WI38 (cell line): ENCODE measurements around the gene MYLK.

ENCODE experiments used
- H3K4me3 ChIP-seq: 2 replicates; pipeline ENCODE4 v1.5.1; 2011; ENCODE audit warnings: low read depth, mild to moderate bottlenecking, control low read depth, low read length
- TF ChIP-seq, protein P1 (sequence below): IDR thresholded peaks from 2 replicates; pipeline ENCODE4 v1.5.1; 2012; ENCODE audit warnings: low read depth, mild to moderate bottlenecking, control low read depth, low read length

MYLK gene

DNA sequence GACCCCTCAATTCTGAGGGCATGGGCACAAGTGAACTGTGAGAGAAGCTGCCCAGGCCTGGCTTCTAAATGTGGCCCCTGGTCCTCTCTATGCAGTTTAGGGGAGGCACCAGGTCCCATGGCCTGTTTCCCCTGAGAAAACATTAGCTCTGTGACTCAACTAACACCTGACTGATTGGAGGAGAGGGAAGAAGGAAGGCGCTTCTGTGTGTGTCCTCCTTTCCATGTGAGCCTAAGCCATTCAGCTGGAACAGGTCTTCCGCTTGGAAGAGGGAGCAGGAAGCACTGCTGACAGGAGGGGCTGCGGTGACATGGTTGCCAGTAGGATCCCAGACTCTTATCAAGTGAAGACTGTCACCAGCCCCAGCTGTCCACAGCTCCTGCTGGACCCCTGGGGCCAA, 79.5 kb downstream of the MYLK start:
- TF ChIP-seq, protein P1, sequence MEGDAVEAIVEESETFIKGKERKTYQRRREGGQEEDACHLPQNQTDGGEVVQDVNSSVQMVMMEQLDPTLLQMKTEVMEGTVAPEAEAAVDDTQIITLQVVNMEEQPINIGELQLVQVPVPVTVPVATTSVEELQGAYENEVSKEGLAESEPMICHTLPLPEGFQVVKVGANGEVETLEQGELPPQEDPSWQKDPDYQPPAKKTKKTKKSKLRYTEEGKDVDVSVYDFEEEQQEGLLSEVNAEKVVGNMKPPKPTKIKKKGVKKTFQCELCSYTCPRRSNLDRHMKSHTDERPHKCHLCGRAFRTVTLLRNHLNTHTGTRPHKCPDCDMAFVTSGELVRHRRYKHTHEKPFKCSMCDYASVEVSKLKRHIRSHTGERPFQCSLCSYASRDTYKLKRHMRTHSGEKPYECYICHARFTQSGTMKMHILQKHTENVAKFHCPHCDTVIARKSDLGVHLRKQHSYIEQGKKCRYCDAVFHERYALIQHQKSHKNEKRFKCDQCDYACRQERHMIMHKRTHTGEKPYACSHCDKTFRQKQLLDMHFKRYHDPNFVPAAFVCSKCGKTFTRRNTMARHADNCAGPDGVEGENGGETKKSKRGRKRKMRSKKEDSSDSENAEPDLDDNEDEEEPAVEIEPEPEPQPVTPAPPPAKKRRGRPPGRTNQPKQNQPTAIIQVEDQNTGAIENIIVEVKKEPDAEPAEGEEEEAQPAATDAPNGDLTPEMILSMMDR, result no peak
- H3K4me3 ChIP-seq, result no peak overlapping the region

DNA sequence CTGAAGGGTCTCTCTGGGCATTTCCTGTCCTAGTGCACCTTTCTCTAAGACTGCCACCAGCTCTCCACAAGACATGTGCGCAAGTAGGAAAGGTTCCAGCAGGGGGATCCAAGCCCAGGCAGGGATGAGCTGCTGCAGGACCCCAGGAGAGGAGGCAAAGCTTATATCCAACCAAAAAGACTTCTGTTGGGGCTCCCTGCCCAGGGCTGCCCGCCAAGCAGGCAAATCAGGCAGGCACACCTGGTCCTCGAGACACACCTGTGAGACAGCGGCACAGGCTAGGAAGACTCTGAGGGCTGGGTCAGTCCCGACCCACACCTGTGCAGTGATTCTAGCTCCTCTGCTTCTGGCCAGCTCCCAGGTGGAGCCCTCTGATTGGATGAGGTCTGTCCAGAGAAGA, 80.6 kb downstream of the MYLK start:
- TF ChIP-seq, protein P1, result no peak
- no peak overlapping the region for H3K4me3 ChIP-seq

DNA sequence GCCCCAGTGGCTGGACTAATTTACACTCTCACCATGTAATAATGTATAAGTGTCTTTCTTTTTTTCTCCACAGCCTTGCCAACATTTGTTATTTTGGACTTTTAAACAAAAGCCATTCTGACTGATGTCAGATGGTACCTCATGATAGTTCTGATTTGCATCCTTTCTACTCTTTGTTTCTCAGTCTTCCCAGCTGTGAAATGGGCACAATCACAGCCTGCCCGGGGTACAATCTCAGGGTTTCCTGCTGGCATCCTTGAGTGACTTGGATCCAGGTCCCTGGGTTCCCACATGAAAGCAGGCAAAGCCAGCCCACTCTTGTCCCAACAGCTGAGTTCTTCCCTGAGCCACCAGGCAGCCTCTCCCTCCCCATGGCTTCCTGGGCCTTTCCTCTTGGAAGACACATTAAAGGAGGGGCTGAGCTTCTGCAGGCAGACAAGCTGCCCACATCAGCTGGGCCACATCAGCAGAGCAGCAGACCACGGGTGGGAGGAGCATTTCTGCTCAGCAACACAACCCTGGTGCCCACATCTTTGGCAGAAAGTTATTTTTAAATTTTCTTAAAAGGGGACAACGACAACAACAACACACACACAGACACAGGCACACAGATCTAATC, 82.0 kb downstream of the MYLK start:
- TF ChIP-seq, protein P1, result no peak
- no peak overlapping the region for H3K4me3 ChIP-seq

DNA sequence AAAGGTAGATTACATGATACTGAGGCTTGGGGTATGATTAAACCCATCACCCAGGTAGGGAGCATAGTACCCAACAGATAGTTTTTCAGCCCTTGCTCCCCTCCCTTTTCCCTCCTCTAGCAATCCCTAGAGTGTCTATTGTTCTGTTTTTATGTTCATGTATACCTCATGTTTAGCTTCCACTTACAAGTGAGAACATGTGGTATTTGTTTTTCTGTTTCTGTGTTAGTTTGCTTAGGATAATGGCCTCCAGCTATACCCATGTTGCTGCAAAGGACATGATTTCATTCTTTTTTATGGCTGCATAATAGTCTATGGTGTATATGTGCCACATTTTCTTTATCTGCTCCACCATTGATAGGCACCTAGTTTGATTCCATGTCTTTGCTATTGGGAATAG, 82.7 kb downstream of the MYLK start:
- H3K4me3 ChIP-seq, result no peak overlapping the region
- TF ChIP-seq, protein P1, result no peak

DNA sequence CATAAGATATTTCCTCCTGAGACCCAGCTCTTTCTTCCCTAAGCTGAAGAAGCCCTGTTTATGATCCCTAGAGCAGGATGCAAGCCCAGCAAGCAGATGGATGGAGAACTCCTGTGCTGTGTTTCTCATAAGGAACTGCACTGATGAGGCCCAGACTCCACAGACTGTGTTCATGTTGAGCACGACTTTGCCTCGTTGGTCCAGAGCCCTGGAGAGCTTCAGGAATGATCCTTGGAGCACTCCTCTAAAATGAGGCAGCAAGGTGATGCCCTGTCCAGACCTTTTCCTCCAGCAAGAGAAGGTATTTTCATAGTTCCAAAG, 83.8 kb downstream of the MYLK start:
- peak overlapping the region; percentile 61 for H3K4me3 ChIP-seq
- TF ChIP-seq, protein P1, result no peak

DNA sequence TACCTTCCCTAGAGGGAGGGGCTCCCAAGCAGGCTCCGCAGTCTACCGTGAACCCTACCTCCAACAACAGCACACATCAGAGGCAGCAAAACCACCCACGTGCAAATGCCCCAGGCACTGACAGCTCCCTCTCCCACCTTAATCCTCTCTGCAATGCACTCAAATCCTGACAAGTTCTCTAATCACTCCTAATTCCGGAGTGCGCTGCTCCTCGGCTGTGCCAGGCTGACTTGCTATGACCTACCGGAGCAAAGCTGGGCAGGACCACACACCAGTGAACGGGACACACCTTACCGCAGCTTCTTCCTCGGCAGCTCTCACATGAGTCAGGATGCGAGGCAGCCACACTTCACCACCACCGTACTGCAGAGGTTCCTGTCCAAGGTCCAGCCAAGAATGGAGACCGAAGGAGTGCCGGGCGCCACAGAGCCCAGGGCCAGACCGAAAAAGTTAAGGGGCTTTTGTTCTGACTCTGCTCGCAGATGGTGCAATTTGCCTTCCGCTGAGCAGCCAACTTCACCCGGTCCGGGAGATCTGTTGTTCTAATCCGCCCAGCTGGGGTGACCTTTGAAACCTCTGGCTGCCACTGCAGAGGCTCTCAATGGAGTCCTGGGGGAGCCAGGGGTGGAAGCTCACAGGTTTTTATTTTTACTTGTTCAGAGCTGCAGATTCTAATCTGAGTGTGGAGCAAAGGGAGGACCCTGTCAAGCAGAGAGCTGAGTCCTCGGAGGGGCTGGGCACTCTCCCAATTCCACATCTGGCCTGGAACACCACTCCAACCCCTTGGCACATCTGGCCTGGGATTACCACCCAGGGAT, 84.4 kb downstream of the MYLK start:
- peak overlapping the region; percentile 61 for H3K4me3 ChIP-seq
- TF ChIP-seq, protein P1, result no peak

DNA sequence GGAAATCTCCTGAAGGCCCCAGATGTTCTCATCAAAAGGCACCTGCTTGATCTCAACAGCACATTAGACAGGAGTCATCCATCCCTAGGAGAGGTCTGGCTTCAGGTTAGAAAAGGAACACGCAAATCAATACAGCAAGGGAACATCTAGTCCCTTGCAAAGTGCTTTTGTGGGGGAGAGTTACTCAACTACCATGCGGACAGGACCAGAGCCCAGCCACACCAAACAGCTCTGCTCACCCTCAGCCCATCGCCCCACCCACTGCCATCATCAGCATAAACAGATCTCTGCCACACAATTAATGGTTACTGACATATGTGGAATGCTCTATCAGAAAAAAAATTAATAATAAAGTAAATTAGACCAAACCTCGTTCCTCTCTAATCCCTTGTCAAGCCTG, 85.6 kb downstream of the MYLK start:
- TF ChIP-seq, protein P1, result no peak
- peak overlapping the region; percentile 61 for H3K4me3 ChIP-seq
